ENCODE data around the gene HCK.

Gene HCK

DNA sequence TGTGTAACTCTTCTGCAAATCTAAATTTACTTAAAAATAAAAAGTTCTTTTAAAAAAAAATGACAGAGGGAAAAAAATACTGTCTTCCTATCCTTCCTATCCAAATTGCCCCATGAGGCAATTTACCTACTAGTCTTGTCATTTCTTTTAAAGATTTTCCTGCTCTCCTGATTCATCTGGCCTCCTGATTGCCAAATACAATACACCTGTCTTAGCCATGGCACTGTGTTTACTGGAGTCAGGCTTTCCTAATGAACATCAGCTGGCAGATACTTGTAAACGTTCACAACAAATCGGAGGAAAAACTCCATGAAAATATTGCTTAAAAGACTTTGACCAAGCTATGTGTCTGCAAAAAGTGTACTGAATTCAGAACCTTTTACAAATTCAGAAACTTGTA is 78.9 kb downstream of the HCK start:
- Histone ChIP-seq H3K79me2 (ENCODE audit: insufficient read depth, low read length) (peaks cover 81% of the 10 kb centered on the region), H2AFZ (ENCODE audit: low read depth, low read length, severe bottlenecking) (no peak overlapping the region), H3K36me3 (ENCODE audit: low read length) (peaks cover 3% of the 10 kb centered on the region; the same call in 1 of the 2 replicates), H3K27me3 (ENCODE audit: low read length) (no peaks in the 10 kb centered on the region), H3K9me2 (replicated peaks; ENCODE audit: insufficient read depth, low read length) (no peaks in the 10 kb centered on the region), H3F3A (ENCODE audit: insufficient read depth) (no peaks in the 10 kb centered on the region), H3K9ac (ENCODE audit: low read length) (no peak overlapping the region), H3K9me3 (ENCODE audit: insufficient read depth, low read length) (no peaks in the 10 kb centered on the region), H4K20me1 (ENCODE audit: low read depth, low read length) (no peaks in the 10 kb centered on the region; the same call in 1 of the 2 replicates), H3K4me3 (ENCODE audit: insufficient read depth, low read length, poor library complexity, severe bottlenecking) (no peak overlapping the region), H3K27ac (ENCODE audit: low read depth, low read length) (no peak overlapping the region), H3K4me2 (ENCODE audit: low read depth, low read length, poor library complexity, severe bottlenecking) (no peak overlapping the region)
- TF ChIP-seq, protein P1, sequence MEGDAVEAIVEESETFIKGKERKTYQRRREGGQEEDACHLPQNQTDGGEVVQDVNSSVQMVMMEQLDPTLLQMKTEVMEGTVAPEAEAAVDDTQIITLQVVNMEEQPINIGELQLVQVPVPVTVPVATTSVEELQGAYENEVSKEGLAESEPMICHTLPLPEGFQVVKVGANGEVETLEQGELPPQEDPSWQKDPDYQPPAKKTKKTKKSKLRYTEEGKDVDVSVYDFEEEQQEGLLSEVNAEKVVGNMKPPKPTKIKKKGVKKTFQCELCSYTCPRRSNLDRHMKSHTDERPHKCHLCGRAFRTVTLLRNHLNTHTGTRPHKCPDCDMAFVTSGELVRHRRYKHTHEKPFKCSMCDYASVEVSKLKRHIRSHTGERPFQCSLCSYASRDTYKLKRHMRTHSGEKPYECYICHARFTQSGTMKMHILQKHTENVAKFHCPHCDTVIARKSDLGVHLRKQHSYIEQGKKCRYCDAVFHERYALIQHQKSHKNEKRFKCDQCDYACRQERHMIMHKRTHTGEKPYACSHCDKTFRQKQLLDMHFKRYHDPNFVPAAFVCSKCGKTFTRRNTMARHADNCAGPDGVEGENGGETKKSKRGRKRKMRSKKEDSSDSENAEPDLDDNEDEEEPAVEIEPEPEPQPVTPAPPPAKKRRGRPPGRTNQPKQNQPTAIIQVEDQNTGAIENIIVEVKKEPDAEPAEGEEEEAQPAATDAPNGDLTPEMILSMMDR (IDR thresholded peaks at IDR 0.05; ENCODE audit: insufficient read depth, low read length, poor library complexity, severe bottlenecking), result no peak
- TF ChIP-seq EZH2phosphoT487 (conservative IDR thresholded peaks at IDR 0.05; ENCODE audit: low read length), result no peak

GRCh38 chr20:32132911-32133549 is 81.0 kb downstream of the HCK start:
- Histone ChIP-seq H3K36me3 (ENCODE audit: low read length) (peaks cover 3% of the 10 kb centered on the region; the same call in 1 of the 2 replicates), H4K20me1 (ENCODE audit: low read depth, low read length) (no peaks in the 10 kb centered on the region; the same call in 1 of the 2 replicates), H3K9ac (ENCODE audit: low read length) (no peak overlapping the region), H3F3A (ENCODE audit: insufficient read depth) (no peaks in the 10 kb centered on the region), H3K9me2 (replicated peaks; ENCODE audit: insufficient read depth, low read length) (no peaks in the 10 kb centered on the region), H3K79me2 (ENCODE audit: insufficient read depth, low read length) (peaks cover 60% of the 10 kb centered on the region), H3K9me3 (ENCODE audit: insufficient read depth, low read length) (no peaks in the 10 kb centered on the region), H3K4me3 (ENCODE audit: insufficient read depth, low read length, poor library complexity, severe bottlenecking) (no peak overlapping the region), H3K4me2 (ENCODE audit: low read depth, low read length, poor library complexity, severe bottlenecking) (no peak overlapping the region), H3K27me3 (ENCODE audit: low read length) (no peaks in the 10 kb centered on the region), H3K27ac (ENCODE audit: low read depth, low read length) (no peak overlapping the region), H2AFZ (ENCODE audit: low read depth, low read length, severe bottlenecking) (no peak overlapping the region)
- TF ChIP-seq EZH2phosphoT487 (conservative IDR thresholded peaks at IDR 0.05; ENCODE audit: low read length), result no peak
- TF ChIP-seq, protein P1 (IDR thresholded peaks at IDR 0.05; ENCODE audit: insufficient read depth, low read length, poor library complexity, severe bottlenecking), result no peak

DNA sequence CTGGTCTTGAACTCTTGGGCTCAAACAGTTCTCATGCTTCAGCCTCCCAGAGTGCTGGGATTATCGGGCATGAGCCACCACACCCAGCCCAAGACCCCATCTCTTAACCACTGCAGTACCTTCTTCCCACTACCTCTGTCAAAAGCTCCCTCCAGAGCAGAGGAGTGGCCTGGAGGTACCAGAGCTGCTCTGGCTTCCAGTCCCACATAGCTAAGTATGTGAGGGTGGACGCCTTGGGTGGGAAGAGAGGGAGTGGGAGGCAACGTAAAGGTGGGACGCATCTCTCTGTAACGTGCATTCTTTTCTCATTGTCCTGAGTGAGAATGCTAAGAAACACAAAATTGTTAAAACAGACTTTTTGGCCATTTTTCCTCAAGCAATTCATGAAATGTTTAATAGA is 82.0 kb downstream of the HCK start:
- TF ChIP-seq EZH2phosphoT487 (conservative IDR thresholded peaks at IDR 0.05; ENCODE audit: low read length), result no peak
- TF ChIP-seq, protein P1 (IDR thresholded peaks at IDR 0.05; ENCODE audit: insufficient read depth, low read length, poor library complexity, severe bottlenecking), result no peak
- H2AFZ ChIP-seq (ENCODE audit: low read depth, low read length, severe bottlenecking), result no peak overlapping the region
- no peaks in the 10 kb centered on the region for H3K9me3 ChIP-seq (ENCODE audit: insufficient read depth, low read length)
- no peaks in the 10 kb centered on the region; the same call in 1 of the 2 replicates for H4K20me1 ChIP-seq (ENCODE audit: low read depth, low read length)
- H3K4me3 ChIP-seq (ENCODE audit: insufficient read depth, low read length, poor library complexity, severe bottlenecking), result no peak overlapping the region
- peaks cover 51% of the 10 kb centered on the region for H3K79me2 ChIP-seq (ENCODE audit: insufficient read depth, low read length)
- H3F3A ChIP-seq (ENCODE audit: insufficient read depth), result no peaks in the 10 kb centered on the region
- no peaks in the 10 kb centered on the region for H3K9me2 ChIP-seq (replicated peaks; ENCODE audit: insufficient read depth, low read length)
- H3K27ac ChIP-seq (ENCODE audit: low read depth, low read length), result no peak overlapping the region
- H3K27me3 ChIP-seq (ENCODE audit: low read length), result no peaks in the 10 kb centered on the region
- H3K9ac ChIP-seq (ENCODE audit: low read length), result no peak overlapping the region
- H3K4me2 ChIP-seq (ENCODE audit: low read depth, low read length, poor library complexity, severe bottlenecking), result no peak overlapping the region
- peaks cover 3% of the 10 kb centered on the region; the same call in 1 of the 2 replicates for H3K36me3 ChIP-seq (ENCODE audit: low read length)
